Psoas muscle (tissue), 8 donors: ENCODE results near the gene TMEM273. TPM values are rescaled to one million over a fixed set of nuclear protein-coding genes. Genes with fewer than 3 reads are reported as not detected.

Experiments used
- ATAC-seq, 4 donors: fragments of 200-7000 bp; cut with Tn5 transposase; one replicate each; pipeline ENCODE4 v1.9.1; 2020; ENCODE audit warnings: moderate library complexity in 3 of 4, mild to moderate bottlenecking in 2 of 4
- DNase-seq, 2 donors: peaks; one replicate each; pipeline ENCODE4 v3.0.0-alpha.2; 2020
- H3K27ac ChIP-seq: fragments of 200-600 bp; one replicate; pipeline ENCODE4 v1.8.0; 2022
- H3K27me3 ChIP-seq, 3 donors: fragments of 200-600 bp in 1 of 3; one replicate each; pipeline versions ENCODE4 v1.6.1 to v1.8.0; 2013 to 2022; ENCODE audit warnings: low read length in 2 of 3, mild to moderate bottlenecking in 2 of 3, moderate library complexity in 1 of 3; ENCODE audit not compliant: insufficient read depth in 3 of 3
- H3K36me3 ChIP-seq, 2 donors: fragments of 200-600 bp in 1 of 2; one replicate each; pipeline versions ENCODE4 v1.6.1 to v1.8.0; 2013 to 2022; ENCODE audit warnings: low read depth in 1 of 2, mild to moderate bottlenecking in 1 of 2, moderate library complexity in 1 of 2; ENCODE audit not compliant: insufficient read depth in 1 of 2
- H3K4me1 ChIP-seq: fragments of 200-600 bp; one replicate; pipeline ENCODE4 v1.8.0; 2022
- H3K4me3 ChIP-seq: fragments of 200-600 bp; one replicate; pipeline ENCODE4 v1.8.0; 2022; ENCODE audit warnings: mild to moderate bottlenecking
- H3K9me3 ChIP-seq: fragments of 200-600 bp; one replicate; pipeline ENCODE4 v1.8.0; 2022
- CTCF ChIP-seq: fragments of 200-600 bp; IDR thresholded peaks from one replicate; pipeline ENCODE4 v1.8.0; 2022; ENCODE audit warnings: antibody characterized with exemption
- WGBS, 3 donors: extraction: QIAGEN DNeasy Blood & Tissue Kit; methylation state at CpG; one replicate each; pipeline versions ENCODE4 v1.1.6 to v1.1.7; 2013; 5-methylcytosine and 5-hydroxymethylcytosine counted together
- intact Hi-C, 2 donors: fragments of 100-400 bp; cut with DNase I; formaldehyde crosslinking; loops; one replicate each; pipeline versions ENCODE4 v1.11.0 to v1.14.2; 2022
- polyA plus RNA-seq, 3 donors: library from polyadenylated mRNA; stranded (reverse); fragments of 200-250 nt; gene quantifications; one replicate each; pipeline ENCODE4 v1.2.3, GENCODE V29; 2013
- total RNA-seq, 4 donors: library from RNA; stranded (reverse); fragmentation: NEBNext Ultra II Directional in 2 of 4; extraction: Animal tissue kit (Norgen Biotek cat#: 25700) in 2 of 4; gene quantifications; one replicate each; pipeline versions ENCODE4 v1.2.1 to v1.2.4, GENCODE V29; 2021 to 2023
- donor health status: healthy with polysubstance abuse.
- donor health status: DM: no; HTN: no; CAD: no; lungs with moderate emphysema.
- donor health status: Bipolar disorder and iron deficiency.
- donor health status: healthy.
- donor health status: DM: yes; HTN: yes; CAD: no.
- donor health status: DM: no; HTN: no; CAD: no.
- donor health status: DM: no; HTN: no; CAD: no.
- donor health status: DM: yes; HTN: yes; CAD: no.

Gene TMEM273
- total and polyA plus RNA-seq, 7 donors, result 3.5 to 12.0 (median 7.7) TPM

- DNase-seq (no peak), ATAC-seq (no peak)
- no peaks in the 10 kb centered on the region for H3K4me1 ChIP-seq
- H3K27ac ChIP-seq, result no peak overlapping the region
- no peaks in the 10 kb centered on the region for H3K27me3 ChIP-seq
- TF ChIP-seq CTCF, result no peak
- intact Hi-C loops, result no loop called here
- no peak overlapping the region for H3K4me3 ChIP-seq
- H3K36me3 ChIP-seq, result no peaks in the 10 kb centered on the region
- WGBS, 3 donors, result 86 to 87% (median 87%) methylated on average over 4 of the region's 4 CpGs
- H3K9me3 ChIP-seq, result no peaks in the 10 kb centered on the region
Observed at GRCh38 chr10:49182776-49183175, 5.4 kb downstream of the TMEM273 start.

GRCh38 chr10:49180444-49180860, 7.7 kb downstream of the TMEM273 start:
- Histone ChIP-seq H3K27me3 (no peaks in the 10 kb centered on the region), H3K36me3 (no peaks in the 10 kb centered on the region), H3K27ac (no peak overlapping the region), H3K4me3 (no peak overlapping the region), H3K4me1 (no peaks in the 10 kb centered on the region), H3K9me3 (no peaks in the 10 kb centered on the region)
- 26 to 57% (median 32%) methylated on average over 3 of the region's 3 CpGs for WGBS, 3 donors
- TF ChIP-seq CTCF, result no peak
- DNase-seq (no peak), ATAC-seq (no peak)
- intact Hi-C loops, result no loop called here

GRCh38 chr10:49179699-49180443, 8.3 kb downstream of the TMEM273 start:
- no peaks in the 10 kb centered on the region for H3K9me3 ChIP-seq
- H3K27ac ChIP-seq, result no peak overlapping the region
- ATAC-seq (no peak), DNase-seq (no peak)
- intact Hi-C loops, result no loop called here
- no peaks in the 10 kb centered on the region for H3K27me3 ChIP-seq
- H3K4me1 ChIP-seq, result no peaks in the 10 kb centered on the region
- no peak for TF ChIP-seq CTCF
- WGBS, 3 donors, result 71 to 75% (median 71%) methylated on average over 10 of the region's 10 CpGs
- no peak overlapping the region for H3K4me3 ChIP-seq
- H3K36me3 ChIP-seq, result no peaks in the 10 kb centered on the region

GRCh38 chr10:49178489-49179471, 9.4 kb downstream of the TMEM273 start:
- WGBS, 3 donors, result 80 to 95% (median 91%) methylated on average over 6 of the region's 6 CpGs

More at GRCh38 chr10:49178489-49179471, 9.4 kb downstream of the TMEM273 start:
- no peak for ATAC-seq
- no peak for DNase-seq
- no peak for TF ChIP-seq CTCF
- no peak overlapping the region for H3K4me3 ChIP-seq
- intact Hi-C loops, result no loop called here
- no peaks in the 10 kb centered on the region for H3K4me1 ChIP-seq
- no peak overlapping the region for H3K27ac ChIP-seq
- no peaks in the 10 kb centered on the region for H3K9me3 ChIP-seq
- H3K36me3 ChIP-seq, result no peaks in the 10 kb centered on the region
- H3K27me3 ChIP-seq, result no peaks in the 10 kb centered on the region
